OCI-LY7 (cell line): ENCODE results near the gene TMEM81. TPM values are rescaled to one million over a fixed set of nuclear protein-coding genes. Genes with fewer than 3 reads are reported as not detected.

ENCODE experiments used
- BruUV-seq: library from RNA; stranded (reverse); fragments of 400-500 nt; replicated peaks from 2 replicates; lab custom pipeline; 2021; lab: Mats Ljungman, UMichigan
- CTCF ChIA-PET: fragments of 300-600 bp; sonication (Branson Sonifier 250); formaldehyde crosslinking; loops from one replicate; lab custom pipeline; 2022; ENCODE audit warnings: antibody characterized with exemption; ENCODE audit not compliant: unreplicated experiment; lab: Charles Lee
- POLR2A ChIA-PET: fragments of 300-600 bp; sonication (Branson Sonifier 250); formaldehyde crosslinking; loops from one replicate; lab custom pipeline; 2022; ENCODE audit warnings: antibody characterized with exemption; lab: Charles Lee
- DNase-seq: peaks from one replicate; pipeline ENCODE4 v3.0.0-alpha.2; 2015; ENCODE audit warnings: low spot score
- H2AFZ ChIP-seq: fragments of 200-600 bp; sonication (generic), shearing (Covaris generic); 2 replicates; pipeline ENCODE4 v1.6.1; 2014; ENCODE audit warnings: mild to moderate bottlenecking, antibody characterized with exemption, low read length, moderate library complexity
- H3K27ac ChIP-seq: fragments of 200-600 bp; sonication (generic); 2 replicates; pipeline ENCODE4 v1.5.1; 2014; ENCODE audit warnings: mixed run types, low read depth, mild to moderate bottlenecking, moderate library complexity, low read length, inconsistent platforms; ENCODE audit not compliant: poor library complexity, severe bottlenecking
- H3K36me3 ChIP-seq: fragments of 200-600 bp; sonication (generic); 2 replicates; pipeline ENCODE4 v1.6.1; 2014; ENCODE audit warnings: mild to moderate bottlenecking, antibody characterized with exemption, low read length, moderate library complexity, mixed read lengths; ENCODE audit not compliant: insufficient read depth
- H3K4me1 ChIP-seq: fragments of 200-600 bp; sonication (generic); 2 replicates; pipeline ENCODE4 v1.5.1; 2014; ENCODE audit warnings: mild to moderate bottlenecking, low read length; ENCODE audit not compliant: insufficient read depth, poor library complexity, severe bottlenecking
- H3K4me2 ChIP-seq: fragments of 200-600 bp; sonication (generic); 2 replicates; pipeline ENCODE4 v1.6.1; 2014; ENCODE audit warnings: mild to moderate bottlenecking, low read length
- H3K4me3 ChIP-seq: fragments of 200-600 bp; sonication (generic); 2 replicates; pipeline ENCODE4 v1.5.1; 2014; ENCODE audit warnings: mild to moderate bottlenecking, low read depth, low read length; ENCODE audit not compliant: poor library complexity, severe bottlenecking
- H3K79me2 ChIP-seq: fragments of 200-600 bp; sonication (generic); 2 replicates; pipeline ENCODE4 v1.6.1; 2016; ENCODE audit warnings: low read depth, mild to moderate bottlenecking, low read length, moderate library complexity, mixed read lengths; ENCODE audit not compliant: insufficient read depth
- H3K9me2 ChIP-seq: fragments of 200-600 bp; sonication (generic); 2 replicates; pipeline ENCODE4 v1.6.1; 2016; ENCODE audit warnings: mild to moderate bottlenecking, low read length, mixed read lengths; ENCODE audit not compliant: insufficient read depth
- H3K9me3 ChIP-seq: fragments of 200-600 bp; sonication (generic); 2 replicates; pipeline ENCODE4 v1.6.1; 2014; ENCODE audit warnings: mild to moderate bottlenecking, mixed run types, low read length, mixed read lengths
- H4K20me1 ChIP-seq: fragments of 200-600 bp; sonication (generic); 2 replicates; pipeline ENCODE4 v1.6.1; 2014; ENCODE audit warnings: mild to moderate bottlenecking, antibody characterized with exemption, low read length, moderate library complexity, mixed read lengths; ENCODE audit not compliant: insufficient read depth
- EZH2phosphoT487 ChIP-seq: fragments of 200-600 bp; sonication (generic); IDR thresholded peaks from 2 replicates; pipeline ENCODE4 v1.6.1; 2018; ENCODE audit warnings: low read depth, borderline replicate concordance, mild to moderate bottlenecking, mixed run types, antibody characterized with exemption, low read length, moderate library complexity, mixed read lengths
- intact Hi-C: fragments of 100-400 bp; cut with micrococcal nuclease; formaldehyde crosslinking; loops from one replicate; pipeline ENCODE4 v1.10.0; 2022; ENCODE audit not compliant: unreplicated experiment
- total RNA-seq, 2 experiments: library from RNA; depleted of rRNA in 1 of 2; stranded (reverse); fragments of >200 nt in 1 of 2; shearing (Covaris generic) in 1 of 2; gene quantifications; 2 replicates each; pipeline ENCODE4 v1.2.3, GENCODE V29; 2014 to 2022
- TF ChIP-seq, protein P1 (sequence below): fragments of 200-600 bp; sonication (generic); conservative IDR thresholded peaks from 2 replicates; pipeline ENCODE4 v1.5.1; 2014; ENCODE audit warnings: mild to moderate bottlenecking, antibody characterized with exemption, low read length, moderate library complexity, mixed read lengths

TMEM81 gene
- total RNA-seq, 2 experiments from 2014 or later = 3.2 to 3.4 TPM

DNA sequence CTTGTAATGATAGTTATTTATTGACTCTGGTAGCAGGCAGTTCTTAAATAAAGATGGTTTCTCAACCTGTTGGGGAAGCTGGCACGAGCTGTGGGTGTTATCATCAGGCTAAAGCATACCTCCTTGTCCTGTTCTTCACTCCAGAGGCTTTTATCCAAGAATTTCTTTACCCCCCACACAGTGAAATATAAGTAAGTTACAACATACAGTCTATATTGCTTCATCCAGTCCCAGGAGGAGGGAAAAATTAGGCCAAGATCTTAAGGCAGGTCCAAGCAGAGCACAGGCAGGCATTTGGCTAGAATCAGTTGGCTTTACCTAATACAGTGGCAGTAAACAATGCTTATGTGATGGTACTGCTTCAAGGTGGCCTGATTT, 6.3 kb downstream of the TMEM81 start:
- Histone ChIP-seq H3K4me1 (no peaks in the 10 kb centered on the region), H3K9me2 (no peaks in the 10 kb centered on the region), H3K36me3 (no peaks in the 10 kb centered on the region), H4K20me1 (no peaks in the 10 kb centered on the region), H3K79me2 (no peaks in the 10 kb centered on the region), H3K9me3 (no peaks in the 10 kb centered on the region), H3K27ac (no peak overlapping the region), H3K4me2 (no peak overlapping the region), H2AFZ (no peak overlapping the region), H3K4me3 (no peak overlapping the region)
- ChIA-PET CTCF (no interaction called here), POLR2A (no interaction called here)
- DNase-seq = no peak
- no peak for TF ChIP-seq EZH2phosphoT487
- TF ChIP-seq, protein P1, sequence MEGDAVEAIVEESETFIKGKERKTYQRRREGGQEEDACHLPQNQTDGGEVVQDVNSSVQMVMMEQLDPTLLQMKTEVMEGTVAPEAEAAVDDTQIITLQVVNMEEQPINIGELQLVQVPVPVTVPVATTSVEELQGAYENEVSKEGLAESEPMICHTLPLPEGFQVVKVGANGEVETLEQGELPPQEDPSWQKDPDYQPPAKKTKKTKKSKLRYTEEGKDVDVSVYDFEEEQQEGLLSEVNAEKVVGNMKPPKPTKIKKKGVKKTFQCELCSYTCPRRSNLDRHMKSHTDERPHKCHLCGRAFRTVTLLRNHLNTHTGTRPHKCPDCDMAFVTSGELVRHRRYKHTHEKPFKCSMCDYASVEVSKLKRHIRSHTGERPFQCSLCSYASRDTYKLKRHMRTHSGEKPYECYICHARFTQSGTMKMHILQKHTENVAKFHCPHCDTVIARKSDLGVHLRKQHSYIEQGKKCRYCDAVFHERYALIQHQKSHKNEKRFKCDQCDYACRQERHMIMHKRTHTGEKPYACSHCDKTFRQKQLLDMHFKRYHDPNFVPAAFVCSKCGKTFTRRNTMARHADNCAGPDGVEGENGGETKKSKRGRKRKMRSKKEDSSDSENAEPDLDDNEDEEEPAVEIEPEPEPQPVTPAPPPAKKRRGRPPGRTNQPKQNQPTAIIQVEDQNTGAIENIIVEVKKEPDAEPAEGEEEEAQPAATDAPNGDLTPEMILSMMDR = no peak
- intact Hi-C loops = no loop called here
- BruUV-seq = no TSS peak

GRCh38 chr1:205077158-205077933, 6.9 kb downstream of the TMEM81 start:
- POLR2A ChIA-PET = interaction anchor here (0.6 kb wide), 2 partner anchors 32 to 48 kb away, joined by 5 to 10 read pairs; no protein-coding TSS in a partner anchor
- TF ChIP-seq, protein P1 = no peak
- TF ChIP-seq EZH2phosphoT487 = no peak
- H3K4me3 ChIP-seq = no peak overlapping the region
- H3K79me2 ChIP-seq = no peaks in the 10 kb centered on the region
- H3K9me3 ChIP-seq = no peaks in the 10 kb centered on the region
- CTCF ChIA-PET = no interaction called here
- H3K4me1 ChIP-seq = no peaks in the 10 kb centered on the region
- no peaks in the 10 kb centered on the region for H4K20me1 ChIP-seq
- no peak for DNase-seq
- H3K27ac ChIP-seq = no peak overlapping the region
- H3K36me3 ChIP-seq = no peaks in the 10 kb centered on the region
- intact Hi-C loops = no loop called here
- H3K9me2 ChIP-seq = no peaks in the 10 kb centered on the region
- BruUV-seq = no TSS peak
- H2AFZ ChIP-seq = no peak overlapping the region
- H3K4me2 ChIP-seq = no peak overlapping the region

DNA sequence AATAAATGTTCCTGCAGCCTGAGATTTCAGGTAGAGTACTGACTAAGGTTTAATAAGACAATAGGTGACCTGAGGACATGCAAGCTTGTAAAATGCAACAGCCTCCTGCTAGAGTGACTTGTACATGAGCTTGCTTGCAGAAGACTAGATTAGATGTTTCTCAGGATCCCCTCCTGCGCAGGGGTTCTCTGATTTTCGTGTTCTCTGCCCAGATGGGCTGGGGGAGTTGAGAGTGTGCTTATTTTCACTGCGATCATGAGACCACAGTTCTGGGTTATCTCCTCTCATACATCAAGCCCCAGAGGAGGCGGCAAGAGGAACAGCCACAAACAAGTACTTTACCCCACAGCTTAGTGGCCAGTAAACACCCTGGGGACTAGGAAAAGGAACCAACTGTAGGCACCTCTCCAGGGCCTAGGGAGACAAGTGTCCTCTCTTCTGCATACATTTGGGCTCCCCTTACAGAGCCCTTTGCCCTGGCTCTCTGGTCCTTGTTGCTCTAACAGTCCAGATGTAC, 8.0 kb downstream of the TMEM81 start:
- H2AFZ ChIP-seq = no peak overlapping the region
- intact Hi-C loops = no loop called here
- TF ChIP-seq EZH2phosphoT487 = no peak
- TF ChIP-seq, protein P1 = no peak
- ChIA-PET POLR2A (interaction anchor here (0.6 kb wide), 1 partner anchor 185 kb away, joined by 4 read pairs; no protein-coding TSS in a partner anchor), CTCF (interaction anchor here (1.4 kb wide), 1 partner anchor 14 kb away, joined by 4 read pairs; no protein-coding TSS in a partner anchor)
- no peaks in the 10 kb centered on the region for H3K9me3 ChIP-seq
- DNase-seq = no peak
- BruUV-seq = no TSS peak
- H3K27ac ChIP-seq = no peak overlapping the region
- H4K20me1 ChIP-seq = no peaks in the 10 kb centered on the region
- no peaks in the 10 kb centered on the region for H3K36me3 ChIP-seq
- H3K4me2 ChIP-seq = no peak overlapping the region
- H3K79me2 ChIP-seq = no peaks in the 10 kb centered on the region
- H3K4me1 ChIP-seq = no peaks in the 10 kb centered on the region
- H3K9me2 ChIP-seq = no peaks in the 10 kb centered on the region
- no peak overlapping the region for H3K4me3 ChIP-seq
